Prostate gland (tissue), 2 donors: Measurements from ENCODE around the gene CBR4.

ENCODE experiments used
- POLR2A ChIP-seq: fragments of 450-650 bp; IDR thresholded peaks from one replicate; pipeline ENCODE4 v1.6.1; 2016; ENCODE audit warnings: antibody characterized with exemption, mild to moderate bottlenecking
- TF ChIP-seq, protein P1 (sequence below), 4 experiments: fragments of 200-600 bp in 2 of 4; fragments of 450-650 bp in 2 of 4; sonication (generic) in 2 of 4; IDR thresholded peaks; 1 replicate in 3 of 4; 2 replicates in 1 of 4; pipeline ENCODE4 v1.5.1; 2016 to 2019; ENCODE audit warnings: antibody characterized with exemption in 4 of 4, mild to moderate bottlenecking in 2 of 4, moderate library complexity in 2 of 4

DNA sequence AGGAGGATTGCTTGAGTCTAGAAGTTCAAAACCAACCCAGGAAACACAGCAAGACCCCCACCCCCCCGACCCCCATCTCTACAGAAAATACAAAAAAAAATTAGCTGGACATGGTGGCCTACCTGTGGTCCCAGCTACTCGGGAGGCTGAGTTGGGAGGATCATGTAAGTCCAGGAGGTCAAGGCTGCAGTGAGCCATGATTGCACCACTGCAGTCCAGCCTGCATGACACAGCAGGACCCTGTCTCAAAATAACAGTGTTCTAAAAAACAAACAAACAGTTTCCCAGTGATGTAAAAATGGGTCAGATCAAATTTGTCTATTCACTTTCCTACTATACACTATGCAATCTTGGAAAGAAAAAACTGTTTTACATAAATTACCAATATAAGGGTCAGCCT is 2.0 kb upstream of the CBR4 start:
- TF ChIP-seq, protein P1, sequence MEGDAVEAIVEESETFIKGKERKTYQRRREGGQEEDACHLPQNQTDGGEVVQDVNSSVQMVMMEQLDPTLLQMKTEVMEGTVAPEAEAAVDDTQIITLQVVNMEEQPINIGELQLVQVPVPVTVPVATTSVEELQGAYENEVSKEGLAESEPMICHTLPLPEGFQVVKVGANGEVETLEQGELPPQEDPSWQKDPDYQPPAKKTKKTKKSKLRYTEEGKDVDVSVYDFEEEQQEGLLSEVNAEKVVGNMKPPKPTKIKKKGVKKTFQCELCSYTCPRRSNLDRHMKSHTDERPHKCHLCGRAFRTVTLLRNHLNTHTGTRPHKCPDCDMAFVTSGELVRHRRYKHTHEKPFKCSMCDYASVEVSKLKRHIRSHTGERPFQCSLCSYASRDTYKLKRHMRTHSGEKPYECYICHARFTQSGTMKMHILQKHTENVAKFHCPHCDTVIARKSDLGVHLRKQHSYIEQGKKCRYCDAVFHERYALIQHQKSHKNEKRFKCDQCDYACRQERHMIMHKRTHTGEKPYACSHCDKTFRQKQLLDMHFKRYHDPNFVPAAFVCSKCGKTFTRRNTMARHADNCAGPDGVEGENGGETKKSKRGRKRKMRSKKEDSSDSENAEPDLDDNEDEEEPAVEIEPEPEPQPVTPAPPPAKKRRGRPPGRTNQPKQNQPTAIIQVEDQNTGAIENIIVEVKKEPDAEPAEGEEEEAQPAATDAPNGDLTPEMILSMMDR (IDR thresholded peaks at IDR 0.05), result no peak
- TF ChIP-seq POLR2A, result no peak
